GM18505 (cell line): ENCODE measurements around the gene GRIK3.

ENCODE experiments used
- ATAC-seq: cut with Tn5 transposase; IDR thresholded peaks from one replicate; pipeline ENCODE4 v1.9.1; 2021; ENCODE audit not compliant: unreplicated experiment
- POLR2A ChIP-seq: IDR thresholded peaks from 4 replicates; pipeline ENCODE4 v1.6.1; 2011; ENCODE audit warnings: borderline replicate concordance; ENCODE audit not compliant: insufficient read depth, insufficient read length; ENCODE audit errors: extremely low read depth

The GRIK3 gene

GRCh38 chr1:36803868-36804570, 230.3 kb downstream of the GRIK3 start:
- no peak for ATAC-seq
- no peak for TF ChIP-seq POLR2A

GRCh38 chr1:36802018-36802417, 232.3 kb downstream of the GRIK3 start:
- ATAC-seq: no peak
- TF ChIP-seq POLR2A: no peak

- no peak for TF ChIP-seq POLR2A
- no peak for ATAC-seq
Observed at GRCh38 chr1:36797761-36798160, 236.6 kb downstream of the GRIK3 start.

GRCh38 chr1:36796733-36797132, 237.6 kb downstream of the GRIK3 start:
- no peak for ATAC-seq
- no peak for TF ChIP-seq POLR2A

- no peak for ATAC-seq
- TF ChIP-seq POLR2A: no peak
Observed at GRCh38 chr1:36796106-36796590, 238.2 kb downstream of the GRIK3 start.

GRCh38 chr1:36794460-36794859, 239.9 kb downstream of the GRIK3 start:
- ATAC-seq: no peak
- TF ChIP-seq POLR2A: no peak

- ATAC-seq: no peak
- TF ChIP-seq POLR2A: no peak
Observed at GRCh38 chr1:36793452-36793851, 240.9 kb downstream of the GRIK3 start.

- no peak for ATAC-seq
- no peak for TF ChIP-seq POLR2A
Observed at GRCh38 chr1:36792292-36792691, 242.0 kb downstream of the GRIK3 start.

- no peak for TF ChIP-seq POLR2A
- ATAC-seq: no peak
Observed at GRCh38 chr1:36790191-36790590, 244.1 kb downstream of the GRIK3 start.

GRCh38 chr1:36789535-36789934, 244.8 kb downstream of the GRIK3 start:
- no peak for ATAC-seq
- TF ChIP-seq POLR2A: no peak

- no peak for TF ChIP-seq POLR2A
Observed at GRCh38 chr1:36787312-36787913, 246.9 kb downstream of the GRIK3 start.

GRCh38 chr1:36786425-36786824, 247.9 kb downstream of the GRIK3 start:
- ATAC-seq: no peak
- TF ChIP-seq POLR2A: no peak

More at GRCh38 chr1:36787312-36787913, 246.9 kb downstream of the GRIK3 start:
- ATAC-seq: no peak

- no peak for ATAC-seq
- TF ChIP-seq POLR2A: no peak
Observed at GRCh38 chr1:36784147-36784859, 250.0 kb downstream of the GRIK3 start.

- ATAC-seq: no peak
- TF ChIP-seq POLR2A: no peak
Observed at GRCh38 chr1:36783475-36783874, 250.8 kb downstream of the GRIK3 start.

GRCh38 chr1:36782785-36783184, 251.5 kb downstream of the GRIK3 start:
- no peak for ATAC-seq

GRCh38 chr1:36782085-36782484, 252.2 kb downstream of the GRIK3 start:
- no peak for TF ChIP-seq POLR2A
- ATAC-seq: no peak

More at GRCh38 chr1:36782785-36783184, 251.5 kb downstream of the GRIK3 start:
- no peak for TF ChIP-seq POLR2A
